Astrocyte of the cerebellum (primary cell): ENCODE data around the gene MRPL16.
"Not testable (repeated sequence)": the region's sequence is repeated elsewhere in the genome, so short reads cannot be mapped to it uniquely, and the experiment has no call there.

ENCODE experiments used
- DNase-seq: peaks from one replicate; pipeline ENCODE4 v3.0.0-alpha.2; 2011; ENCODE audit warnings: low read depth
- H3K4me3 ChIP-seq: 2 replicates; pipeline ENCODE4 v1.5.1; 2011; ENCODE audit warnings: mild to moderate bottlenecking, low read depth, low read length, moderate library complexity
- CTCF ChIP-seq: IDR thresholded peaks from 2 replicates; pipeline ENCODE4 v1.5.1; 2012; ENCODE audit warnings: low read length, low read depth, moderate library complexity, mild to moderate bottlenecking; ENCODE audit errors: missing control alignments
- in situ Hi-C: cut with HindIII; loops from 2 replicates; pipeline ENCODE4 v1.10.0; 2017; ENCODE audit warnings: low sequenced_read_pairs

Gene MRPL16

GRCh38 chr11:59810189-59810910 lies at the start of gene MRPL16:
MRPL16 (minus strand) TSS chr11:59810778; CDS start chr11:59810658, 120 bp downstream.
- peak within 1 kb of the TSS; percentile 99 for H3K4me3 ChIP-seq
- peak; percentile 69 for DNase-seq
- no peak for TF ChIP-seq CTCF
- in situ Hi-C loops, result no loop called here

GRCh38 chr11:59859673-59860072 lies 49.1 kb upstream of the MRPL16 start:
- H3K4me3 ChIP-seq, result no peak overlapping the region

GRCh38 chr11:59857439-59858434 lies 47.2 kb upstream of the MRPL16 start:
- no peak for DNase-seq
- no peak overlapping the region for H3K4me3 ChIP-seq
- in situ Hi-C loops, result no loop called here
- no peak for TF ChIP-seq CTCF

More at GRCh38 chr11:59859673-59860072, 49.1 kb upstream of the MRPL16 start:
- DNase-seq, result no peak
- no peak for TF ChIP-seq CTCF
- in situ Hi-C loops, result no loop called here

GRCh38 chr11:59854871-59855270 lies 44.3 kb upstream of the MRPL16 start:
- no peak for TF ChIP-seq CTCF
- no peak for DNase-seq
- H3K4me3 ChIP-seq, result no peak overlapping the region
- in situ Hi-C loops, result no loop called here

- H3K4me3 ChIP-seq, DNase-seq, in situ Hi-C loops: not testable (repeated sequence)
Observed at GRCh38 chr11:59851416-59851815, 40.8 kb upstream of the MRPL16 start.

GRCh38 chr11:59849551-59849950 lies 39.0 kb upstream of the MRPL16 start:
- DNase-seq, in situ Hi-C loops, H3K4me3 ChIP-seq: not testable (repeated sequence)

- H3K4me3 ChIP-seq, result no peak overlapping the region
- DNase-seq, result no peak
- no peak for TF ChIP-seq CTCF
- in situ Hi-C loops, result no loop called here
Observed at GRCh38 chr11:59849129-59849528, 38.6 kb upstream of the MRPL16 start.

GRCh38 chr11:59848439-59848838 lies 37.9 kb upstream of the MRPL16 start:
- H3K4me3 ChIP-seq, DNase-seq, in situ Hi-C loops: not testable (repeated sequence)
